Activated T-helper 2 cell treated with anti-CD3 and anti-CD28 coated beads, Interferon-gamma antibody, Interleukin-2, Interleukin-4, amounts not matched to agents 10 μg/mL and 5 μg/mL and 100 μg/mL, durations not matched to agents 14 hours and 24 hours and 36 hours (primary cell): ENCODE results near the gene GAS2L2. TPM values are rescaled to one million over a fixed set of nuclear protein-coding genes. Genes with fewer than 3 reads are reported as not detected.

Source experiments
- DNase-seq: peaks from one replicate; pipeline ENCODE4 v3.0.0; 2021; ENCODE audit warnings: low spot score
- H3K27ac Mint-ChIP-seq: one replicate; pipeline ENCODE4 v1.8.0; 2021; ENCODE audit warnings: mixed read lengths
- H3K27me3 Mint-ChIP-seq: one replicate; pipeline ENCODE4 v1.8.0; 2021; ENCODE audit warnings: low read depth, mixed read lengths
- H3K36me3 Mint-ChIP-seq: one replicate; pipeline ENCODE4 v1.8.0; 2021; ENCODE audit warnings: low read depth, mixed read lengths
- H3K4me1 Mint-ChIP-seq: one replicate; pipeline ENCODE4 v1.8.0; 2021; ENCODE audit warnings: low read depth, mixed read lengths
- H3K4me3 Mint-ChIP-seq: one replicate; pipeline ENCODE4 v1.8.0; 2021; ENCODE audit warnings: low read depth, mild to moderate bottlenecking, moderate library complexity, mixed read lengths
- H3K9me3 Mint-ChIP-seq: one replicate; pipeline ENCODE4 v1.8.0; 2021; ENCODE audit warnings: mixed read lengths
- intact Hi-C: fragments of 100-400 bp; cut with micrococcal nuclease; formaldehyde crosslinking; loops from one replicate; pipeline ENCODE4 v1.15.1; 2023
- total RNA-seq: library from RNA; stranded (reverse); gene quantifications from 2 replicates; pipeline ENCODE4 v1.2.3, GENCODE V29; 2022

The GAS2L2 gene
- total RNA-seq, 1 donor from 2014 or later: not detected

DNA sequence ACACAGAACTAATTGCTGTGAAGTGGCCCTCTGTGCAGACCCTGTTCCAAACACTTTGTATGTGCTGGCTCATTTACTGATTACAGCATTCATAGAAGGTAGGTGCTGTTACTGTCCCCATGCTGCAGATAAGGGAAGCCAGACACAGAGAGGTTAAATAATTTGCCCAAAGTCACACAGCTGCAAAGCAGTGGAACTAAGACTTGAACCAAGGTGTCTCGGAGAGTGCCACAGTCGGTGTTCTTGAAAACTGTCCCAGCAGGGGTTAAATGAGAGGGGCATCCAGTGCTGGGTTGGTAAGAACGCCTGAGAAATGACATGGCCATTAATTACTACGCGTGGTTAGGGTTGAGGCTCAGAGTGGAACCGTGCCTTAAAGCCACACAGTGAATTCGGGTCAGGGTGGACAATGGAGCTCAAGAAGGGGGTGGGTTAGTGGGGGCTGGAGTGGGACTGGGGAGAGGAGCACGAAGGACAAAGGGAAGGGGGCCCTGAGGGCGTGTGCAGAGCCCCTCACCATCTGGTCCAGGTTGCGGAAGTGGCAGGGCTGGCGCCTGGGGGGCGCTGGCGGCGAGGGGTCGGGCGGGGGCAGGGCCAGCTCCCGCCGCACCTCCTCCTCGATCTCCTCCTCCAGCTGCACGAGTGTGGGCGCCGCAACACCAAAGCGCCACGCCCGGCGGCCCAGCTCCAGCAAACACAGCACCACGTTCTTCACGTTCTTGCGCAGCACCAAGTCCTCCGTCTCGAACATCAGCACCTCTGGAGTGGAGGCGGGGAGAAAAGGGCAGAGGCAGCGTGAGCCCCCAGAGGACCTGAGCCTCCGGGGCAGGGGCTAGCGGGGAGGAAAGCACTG lies 3.3 kb downstream of the GAS2L2 start:
- no peak for DNase-seq
- no peak overlapping the region for H3K4me3 Mint-ChIP-seq
- H3K27me3 Mint-ChIP-seq: peaks cover 37% of the 10 kb centered on the region
- no peak overlapping the region for H3K27ac Mint-ChIP-seq
- H3K36me3 Mint-ChIP-seq: no peaks in the 10 kb centered on the region
- intact Hi-C loops: loop anchor here (5.0 to 10.0 kb wide), 2 partner anchors 212 to 585 kb away; partner anchors contain the start of gene SLFN12L
- H3K9me3 Mint-ChIP-seq: no peaks in the 10 kb centered on the region
- H3K4me1 Mint-ChIP-seq: peaks cover 13% of the 10 kb centered on the region

DNA sequence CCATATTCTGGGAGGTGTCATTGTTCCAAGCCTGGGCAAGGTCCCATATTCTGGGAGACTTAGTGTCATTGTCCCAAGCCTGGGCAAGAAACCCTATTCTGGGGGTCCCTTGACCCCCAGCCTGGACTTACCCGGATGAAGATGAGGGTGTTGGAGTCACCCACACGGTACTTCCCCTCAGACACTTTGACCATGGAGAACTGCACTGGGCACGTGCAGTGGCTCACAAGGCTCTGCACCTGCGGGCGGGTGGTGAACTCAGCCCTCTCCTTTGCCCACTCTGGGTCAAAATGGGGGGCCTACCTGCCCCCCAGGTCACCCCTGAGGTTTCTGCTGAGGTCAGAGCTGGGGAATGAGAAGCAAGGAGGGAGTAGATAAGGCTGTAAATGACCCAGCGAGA lies 4.1 kb downstream of the GAS2L2 start:
- DNase-seq: no peak
- H3K4me3 Mint-ChIP-seq: no peak overlapping the region
- peaks cover 33% of the 10 kb centered on the region for H3K27me3 Mint-ChIP-seq
- intact Hi-C loops: loop anchor here (5.0 to 10.0 kb wide), 2 partner anchors 212 to 584 kb away; partner anchors contain the start of gene SLFN12L
- no peaks in the 10 kb centered on the region for H3K36me3 Mint-ChIP-seq
- peaks cover 13% of the 10 kb centered on the region for H3K4me1 Mint-ChIP-seq
- H3K9me3 Mint-ChIP-seq: no peaks in the 10 kb centered on the region
- H3K27ac Mint-ChIP-seq: no peak overlapping the region

DNA sequence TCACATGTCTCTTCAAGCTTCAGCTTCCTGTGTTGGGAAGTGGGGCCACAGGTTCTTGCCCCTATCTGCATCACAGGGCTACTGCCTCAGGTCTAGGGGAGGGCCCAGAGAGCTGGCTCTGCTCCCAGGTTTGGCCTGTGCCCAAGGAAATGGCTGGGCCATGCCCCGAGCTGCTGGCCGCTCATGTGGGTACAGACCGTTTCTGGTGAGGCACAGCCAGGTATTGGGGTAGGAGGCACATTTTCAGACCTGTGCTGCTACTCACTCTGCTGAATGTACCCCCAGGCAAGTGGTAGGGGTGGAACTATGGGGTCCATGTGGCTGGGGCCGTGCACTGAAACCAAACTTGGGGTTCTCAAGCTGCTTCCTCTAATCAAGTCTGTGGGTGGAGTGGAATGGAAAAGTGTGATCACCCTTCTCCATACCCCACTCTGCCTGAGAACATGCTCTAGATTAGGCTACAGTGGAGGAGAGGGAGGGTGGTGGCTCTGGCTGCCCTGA lies 4.6 kb downstream of the GAS2L2 start:
- Mint-ChIP-seq H3K27me3 (peaks cover 33% of the 10 kb centered on the region), H3K4me1 (peaks cover 13% of the 10 kb centered on the region), H3K27ac (no peak overlapping the region), H3K36me3 (no peaks in the 10 kb centered on the region), H3K9me3 (no peaks in the 10 kb centered on the region), H3K4me3 (no peak overlapping the region)
- DNase-seq: no peak
- intact Hi-C loops: loop anchor here (5.0 to 10.0 kb wide), 2 partner anchors 211 to 584 kb away; partner anchors contain the start of gene SLFN12L

DNA sequence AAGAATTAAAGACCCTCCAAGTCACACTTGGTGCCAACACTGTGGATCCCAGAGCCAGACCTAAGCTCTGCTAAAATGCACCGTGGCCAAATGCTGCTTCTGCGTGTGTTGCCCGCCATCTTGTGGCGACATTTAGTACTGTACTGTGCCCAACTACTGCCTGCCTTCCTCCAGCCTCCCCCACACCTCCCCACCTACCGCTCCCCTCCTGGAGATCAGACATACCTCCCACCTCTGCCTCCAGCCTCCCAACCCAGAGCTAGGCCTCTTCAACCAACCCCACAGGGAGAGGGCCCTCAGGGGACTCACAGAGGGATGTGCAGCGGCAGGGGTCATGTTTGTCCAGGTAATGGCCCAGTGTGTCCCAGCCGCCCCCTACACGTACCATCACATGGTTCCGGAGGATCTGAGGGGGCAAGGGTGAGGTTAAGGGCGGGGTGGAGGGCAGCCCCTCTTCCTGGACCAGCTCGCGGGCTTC lies 5.5 kb downstream of the GAS2L2 start:
- no peaks in the 10 kb centered on the region for H3K9me3 Mint-ChIP-seq
- no peak overlapping the region for H3K4me3 Mint-ChIP-seq
- intact Hi-C loops: loop anchor here (1.0 to 10.0 kb wide), 3 partner anchors 134 to 583 kb away; partner anchors contain the start of gene SLFN12L
- H3K27ac Mint-ChIP-seq: no peak overlapping the region
- DNase-seq: peak; percentile 65
- no peaks in the 10 kb centered on the region for H3K36me3 Mint-ChIP-seq
- peaks cover 13% of the 10 kb centered on the region for H3K4me1 Mint-ChIP-seq
- H3K27me3 Mint-ChIP-seq: peaks cover 34% of the 10 kb centered on the region

DNA sequence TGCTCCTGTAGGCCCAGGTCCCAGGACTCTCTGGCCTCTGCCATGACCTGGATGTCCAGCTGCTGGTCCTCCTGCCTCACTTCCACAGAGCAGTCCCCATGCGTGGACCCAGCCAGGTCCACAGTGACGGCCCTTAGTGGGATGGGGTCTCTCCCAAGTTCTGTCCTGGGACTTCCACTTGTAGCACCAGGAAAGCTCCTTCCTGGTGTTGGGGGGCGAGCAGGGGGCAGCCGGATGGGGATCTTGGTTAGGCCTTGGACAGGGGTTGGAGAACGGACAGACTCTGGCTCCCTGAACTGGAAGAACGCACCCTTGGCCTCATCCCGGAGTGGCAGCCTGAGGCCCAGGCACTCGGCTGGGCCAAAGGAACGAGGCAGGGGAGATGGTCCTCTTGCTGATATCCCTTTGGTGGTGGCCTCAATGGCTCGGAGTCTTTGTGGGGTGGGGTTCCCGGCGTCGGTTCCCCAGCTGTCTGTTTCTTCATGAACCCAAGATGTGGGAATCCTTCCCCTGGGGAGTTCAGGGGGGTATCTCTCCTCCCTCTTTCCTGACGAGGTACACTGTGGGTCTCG lies 7.2 kb downstream of the GAS2L2 start:
- intact Hi-C loops: loop anchor here (5.0 to 10.0 kb wide), 2 partner anchors 209 to 581 kb away; partner anchors contain the start of gene SLFN12L
- Mint-ChIP-seq H3K9me3 (no peaks in the 10 kb centered on the region), H3K36me3 (no peaks in the 10 kb centered on the region), H3K27me3 (peaks cover 41% of the 10 kb centered on the region), H3K27ac (no peak overlapping the region), H3K4me3 (no peak overlapping the region), H3K4me1 (peaks cover 15% of the 10 kb centered on the region)
- DNase-seq: no peak

DNA sequence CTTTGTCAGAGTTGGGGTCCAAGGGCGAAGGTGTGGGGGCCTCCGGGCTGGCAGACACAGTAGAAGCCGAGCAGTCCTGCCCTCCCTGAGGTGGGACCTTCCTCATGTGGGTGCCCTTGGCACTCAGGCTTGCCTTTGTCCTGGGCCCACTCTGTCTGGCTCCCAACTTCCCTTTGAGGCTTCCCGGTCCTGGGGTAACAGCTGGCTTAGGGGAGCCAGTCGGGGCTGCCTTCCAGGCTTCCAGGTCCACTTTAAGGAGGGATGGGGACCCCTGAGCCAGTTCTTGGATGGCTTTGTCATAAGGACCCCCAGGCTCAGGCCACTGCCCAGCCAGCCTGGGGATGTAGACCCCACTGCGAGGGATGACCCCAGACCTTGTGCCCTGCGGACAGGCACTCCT lies 7.8 kb downstream of the GAS2L2 start:
- intact Hi-C loops: loop anchor here (5.0 to 10.0 kb wide), 2 partner anchors 208 to 580 kb away; partner anchors contain the start of gene SLFN12L
- no peaks in the 10 kb centered on the region for H3K9me3 Mint-ChIP-seq
- no peak overlapping the region for H3K27ac Mint-ChIP-seq
- no peaks in the 10 kb centered on the region for H3K36me3 Mint-ChIP-seq
- H3K4me3 Mint-ChIP-seq: no peak overlapping the region
- H3K27me3 Mint-ChIP-seq: peaks cover 39% of the 10 kb centered on the region
- DNase-seq: no peak
- peaks cover 10% of the 10 kb centered on the region for H3K4me1 Mint-ChIP-seq

DNA sequence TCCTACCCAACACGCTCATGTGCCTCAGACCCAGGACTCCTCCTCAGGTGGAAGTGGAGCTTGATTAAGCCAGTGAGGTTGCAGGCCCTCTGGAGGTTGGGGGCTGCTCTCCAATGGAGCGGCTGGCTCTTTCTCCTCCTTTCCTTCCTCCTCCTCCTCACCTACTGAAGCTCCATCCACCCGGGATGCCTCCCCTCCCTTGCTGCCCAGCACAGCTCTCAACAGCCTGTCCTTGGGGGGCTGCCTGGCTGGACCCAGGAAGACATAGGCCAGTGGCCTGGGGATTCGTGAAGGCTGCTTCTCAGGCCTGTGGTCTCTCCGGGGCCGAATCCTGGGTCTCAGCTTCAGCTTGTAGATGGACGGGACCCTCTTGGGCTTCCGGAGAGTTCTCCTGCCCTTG lies 8.2 kb downstream of the GAS2L2 start:
- DNase-seq: no peak
- intact Hi-C loops: loop anchor here (5.0 to 10.0 kb wide), 2 partner anchors 208 to 580 kb away; partner anchors contain the start of gene SLFN12L
- Mint-ChIP-seq H3K36me3 (no peaks in the 10 kb centered on the region), H3K27ac (no peak overlapping the region), H3K4me3 (no peak overlapping the region), H3K27me3 (peaks cover 41% of the 10 kb centered on the region), H3K9me3 (no peaks in the 10 kb centered on the region), H3K4me1 (peaks cover 8% of the 10 kb centered on the region)

DNA sequence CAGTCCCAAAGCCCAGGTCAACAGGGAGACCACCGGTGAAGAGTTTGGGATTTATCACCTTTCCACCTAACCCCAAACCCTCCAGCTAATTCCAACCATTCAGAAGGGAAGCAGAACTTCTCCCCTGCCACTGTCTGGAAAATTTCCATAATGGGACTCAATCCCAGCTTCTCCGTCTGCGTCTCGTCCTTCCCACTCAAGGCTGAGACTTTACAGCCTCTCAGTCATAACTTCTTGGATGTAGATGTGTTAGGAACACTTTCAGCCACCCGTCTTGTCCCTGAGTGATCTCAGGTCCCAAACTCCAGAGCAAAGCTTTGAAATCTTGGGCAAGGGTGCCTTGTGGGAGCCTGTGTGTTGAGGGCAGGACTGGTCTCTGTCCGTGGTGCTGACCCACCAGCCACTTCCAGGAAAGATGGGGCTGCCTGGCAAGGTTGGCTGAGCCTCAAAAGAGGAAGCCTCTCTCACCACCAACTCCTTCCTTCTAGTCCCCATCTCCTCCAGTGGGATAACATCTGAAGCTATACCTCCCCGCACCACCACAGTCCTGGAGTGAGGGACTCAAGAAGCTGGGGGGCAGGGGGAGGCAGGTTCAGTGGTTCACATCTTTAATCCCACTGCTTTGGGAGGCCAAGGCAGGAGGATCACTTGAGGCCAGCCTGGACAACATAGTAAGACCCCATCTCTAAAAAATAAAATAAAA lies 9.3 kb downstream of the GAS2L2 start:
- no peak for DNase-seq
- peaks cover 7% of the 10 kb centered on the region for H3K4me1 Mint-ChIP-seq

DNA sequence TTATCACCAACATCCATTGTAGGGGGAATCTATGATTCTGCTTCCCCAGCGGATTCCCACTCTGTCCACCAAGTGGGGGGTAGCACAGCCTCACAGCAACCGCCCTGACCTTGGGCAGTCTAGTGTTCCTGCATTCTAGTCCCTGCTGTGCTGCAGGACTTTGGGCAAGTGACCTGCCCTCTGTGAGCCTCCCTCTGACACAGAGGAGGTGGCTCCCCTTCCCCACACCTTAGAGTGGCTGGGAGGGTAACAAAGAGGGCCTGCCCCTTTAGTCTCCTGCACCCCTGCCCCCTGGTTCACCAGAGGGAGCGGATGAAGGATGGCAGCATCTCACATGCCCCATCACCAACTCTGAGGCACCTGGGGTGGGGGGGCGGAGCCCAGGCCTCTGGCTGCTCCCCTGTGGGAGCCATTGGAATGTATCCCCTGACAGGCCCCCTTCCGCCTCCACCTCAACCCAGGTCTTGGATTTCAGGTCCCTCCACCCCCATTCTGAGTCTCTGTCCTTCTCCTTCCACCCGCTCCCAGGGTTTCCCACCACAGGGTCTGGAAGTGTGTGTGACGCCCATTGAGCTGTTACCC lies 10.1 kb downstream of the GAS2L2 start:
- Mint-ChIP-seq H3K27me3 (peaks cover 34% of the 10 kb centered on the region), H3K4me1 (peaks cover 2% of the 10 kb centered on the region), H3K27ac (no peak overlapping the region), H3K9me3 (no peaks in the 10 kb centered on the region), H3K4me3 (no peak overlapping the region), H3K36me3 (no peaks in the 10 kb centered on the region)
- intact Hi-C loops: loop anchor here (10.0 kb wide), 1 partner anchor 578 kb away; no protein-coding TSS in a partner anchor
- DNase-seq: no peak

More for the DNA sequence above, 9.3 kb downstream of the GAS2L2 start:
- intact Hi-C loops: loop anchor here (10.0 kb wide), 1 partner anchor 579 kb away; no protein-coding TSS in a partner anchor
- H3K4me3 Mint-ChIP-seq: no peak overlapping the region
- H3K27ac Mint-ChIP-seq: no peak overlapping the region
- H3K9me3 Mint-ChIP-seq: no peaks in the 10 kb centered on the region
- no peaks in the 10 kb centered on the region for H3K36me3 Mint-ChIP-seq
- peaks cover 38% of the 10 kb centered on the region for H3K27me3 Mint-ChIP-seq

DNA sequence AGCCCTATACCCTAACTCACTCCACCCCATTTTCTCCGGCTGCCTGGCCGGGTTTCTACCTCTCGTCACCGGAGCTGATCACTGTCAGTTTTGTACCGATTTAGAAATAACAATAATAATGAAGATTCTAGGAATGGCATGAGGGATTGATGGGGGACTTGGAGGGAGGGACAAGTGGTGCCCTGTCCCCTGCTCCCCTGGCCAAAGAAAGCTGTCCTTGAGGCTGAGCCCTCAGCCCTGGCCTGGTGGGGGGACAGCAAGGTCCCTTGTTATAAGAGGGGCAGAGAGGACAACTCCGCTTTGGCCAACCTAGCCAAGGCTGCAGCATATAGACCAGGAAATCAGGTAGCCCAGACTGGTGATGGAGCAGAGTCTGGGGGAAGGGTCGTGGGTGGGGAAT lies 10.5 kb downstream of the GAS2L2 start:
- Mint-ChIP-seq H3K27ac (no peak overlapping the region), H3K4me1 (peaks cover 2% of the 10 kb centered on the region), H3K9me3 (no peaks in the 10 kb centered on the region), H3K36me3 (no peaks in the 10 kb centered on the region), H3K4me3 (no peak overlapping the region), H3K27me3 (peaks cover 34% of the 10 kb centered on the region)
- intact Hi-C loops: loop anchor here (10.0 kb wide), 1 partner anchor 578 kb away; no protein-coding TSS in a partner anchor
- no peak for DNase-seq

DNA sequence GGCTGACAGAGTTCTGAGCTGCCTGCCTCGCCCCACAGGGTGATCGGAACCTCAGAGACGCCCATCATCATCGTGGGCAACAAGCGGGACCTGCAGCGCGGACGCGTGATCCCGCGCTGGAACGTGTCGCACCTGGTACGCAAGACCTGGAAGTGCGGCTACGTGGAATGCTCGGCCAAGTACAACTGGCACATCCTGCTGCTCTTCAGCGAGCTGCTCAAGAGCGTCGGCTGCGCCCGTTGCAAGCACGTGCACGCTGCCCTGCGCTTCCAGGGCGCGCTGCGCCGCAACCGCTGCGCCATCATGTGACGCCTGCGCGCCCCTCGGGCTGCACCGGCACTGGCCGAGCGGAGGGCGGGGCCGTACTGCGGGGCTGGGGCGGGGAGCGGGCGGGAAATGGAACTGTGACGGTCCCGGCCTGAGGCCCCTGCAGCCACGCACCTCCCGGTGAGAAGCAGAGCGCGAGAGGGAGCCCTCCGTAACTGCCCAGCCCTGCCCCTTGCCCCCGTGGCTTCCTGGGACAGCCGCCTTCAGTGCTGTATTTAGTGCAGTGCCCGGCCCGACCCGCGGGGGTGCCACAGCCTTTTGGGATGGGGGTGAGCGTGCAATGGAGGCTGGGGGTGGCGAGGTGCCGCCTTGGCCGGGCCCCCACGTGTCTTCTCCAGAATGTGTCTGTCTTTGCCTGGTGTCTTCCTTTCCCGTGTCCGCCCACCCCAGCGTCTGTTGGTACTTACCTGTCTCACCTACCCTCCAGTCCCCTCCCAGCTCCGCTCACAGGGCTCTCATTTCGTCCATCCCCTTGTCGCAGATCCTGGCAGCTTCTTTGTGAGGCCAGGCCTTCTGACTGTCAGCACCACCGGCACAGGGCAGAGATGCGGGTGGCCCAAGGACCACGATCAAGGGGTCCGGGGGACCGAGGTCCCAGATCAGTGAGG lies 11.8 kb downstream of the GAS2L2 start:
- no peak for DNase-seq
- H3K36me3 Mint-ChIP-seq: no peaks in the 10 kb centered on the region
- intact Hi-C loops: loop anchor here (10.0 kb wide), 1 partner anchor 576 kb away; no protein-coding TSS in a partner anchor
- H3K9me3 Mint-ChIP-seq: no peaks in the 10 kb centered on the region
- peaks cover 34% of the 10 kb centered on the region for H3K27me3 Mint-ChIP-seq
- H3K27ac Mint-ChIP-seq: no peak overlapping the region
- peaks cover 2% of the 10 kb centered on the region for H3K4me1 Mint-ChIP-seq
- H3K4me3 Mint-ChIP-seq: no peak overlapping the region
